Coronary artery (tissue), 2 donors: ENCODE data around the gene KRTAP10-7.
"Not testable (repeated sequence)": the region's sequence is repeated elsewhere in the genome, so short reads cannot be mapped to it uniquely, and the experiment has no call there.

ENCODE experiments used
- DNase-seq: peaks from one replicate; pipeline ENCODE4 v3.0.0-alpha.2; 2017; ENCODE audit warnings: low spot score
- H3K27ac ChIP-seq, 2 donors: fragments of 200-600 bp; sonication (generic); one replicate each; pipeline ENCODE4 v1.5.1; 2016 to 2019
- H3K4me3 ChIP-seq: fragments of 200-600 bp; sonication (generic); 2 replicates; pipeline ENCODE4 v1.5.1; 2016; ENCODE audit warnings: mild to moderate bottlenecking, moderate library complexity
- TF ChIP-seq, protein P1 (sequence below): fragments of 200-600 bp; sonication (generic); IDR thresholded peaks from one replicate; pipeline ENCODE4 v1.5.1; 2019; ENCODE audit warnings: antibody characterized with exemption

The KRTAP10-7 gene

GRCh38 chr21:44590311-44590721 is 10.1 kb upstream of the KRTAP10-7 start:
- Histone ChIP-seq H3K27ac (no peak overlapping the region), H3K4me3 (no peak overlapping the region)
- TF ChIP-seq, protein P1, sequence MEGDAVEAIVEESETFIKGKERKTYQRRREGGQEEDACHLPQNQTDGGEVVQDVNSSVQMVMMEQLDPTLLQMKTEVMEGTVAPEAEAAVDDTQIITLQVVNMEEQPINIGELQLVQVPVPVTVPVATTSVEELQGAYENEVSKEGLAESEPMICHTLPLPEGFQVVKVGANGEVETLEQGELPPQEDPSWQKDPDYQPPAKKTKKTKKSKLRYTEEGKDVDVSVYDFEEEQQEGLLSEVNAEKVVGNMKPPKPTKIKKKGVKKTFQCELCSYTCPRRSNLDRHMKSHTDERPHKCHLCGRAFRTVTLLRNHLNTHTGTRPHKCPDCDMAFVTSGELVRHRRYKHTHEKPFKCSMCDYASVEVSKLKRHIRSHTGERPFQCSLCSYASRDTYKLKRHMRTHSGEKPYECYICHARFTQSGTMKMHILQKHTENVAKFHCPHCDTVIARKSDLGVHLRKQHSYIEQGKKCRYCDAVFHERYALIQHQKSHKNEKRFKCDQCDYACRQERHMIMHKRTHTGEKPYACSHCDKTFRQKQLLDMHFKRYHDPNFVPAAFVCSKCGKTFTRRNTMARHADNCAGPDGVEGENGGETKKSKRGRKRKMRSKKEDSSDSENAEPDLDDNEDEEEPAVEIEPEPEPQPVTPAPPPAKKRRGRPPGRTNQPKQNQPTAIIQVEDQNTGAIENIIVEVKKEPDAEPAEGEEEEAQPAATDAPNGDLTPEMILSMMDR, result no peak
- no peak for DNase-seq

GRCh38 chr21:44590897-44591800 is 9.2 kb upstream of the KRTAP10-7 start:
- H3K27ac ChIP-seq, DNase-seq, H3K4me3 ChIP-seq: not testable (repeated sequence)

GRCh38 chr21:44591801-44592130 is 8.6 kb upstream of the KRTAP10-7 start:
- H3K27ac ChIP-seq, H3K4me3 ChIP-seq, DNase-seq: not testable (repeated sequence)

GRCh38 chr21:44592446-44593311 is 7.7 kb upstream of the KRTAP10-7 start, which contains the start of gene KRTAP10-6:
TSS of gene KRTAP10-6 (minus strand) at chr21:44592505. CDS start at chr21:44592484, 21 bp downstream.
- TF ChIP-seq, protein P1, result no peak
- Histone ChIP-seq H3K27ac (no peak within 1 kb of the TSS), H3K4me3 (no peak within 1 kb of the TSS)
- DNase-seq, result no peak

GRCh38 chr21:44593598-44594405 is 6.6 kb upstream of the KRTAP10-7 start:
- TF ChIP-seq, protein P1, result no peak
- Histone ChIP-seq H3K27ac (no peak overlapping the region), H3K4me3 (no peak overlapping the region)
- no peak for DNase-seq

- TF ChIP-seq, protein P1, result no peak
- no peak for DNase-seq
- no peak overlapping the region for H3K27ac ChIP-seq
- H3K4me3 ChIP-seq, result no peak overlapping the region
Observed at GRCh38 chr21:44594406-44594916, 5.9 kb upstream of the KRTAP10-7 start.

GRCh38 chr21:44595524-44595923 is 4.9 kb upstream of the KRTAP10-7 start:
- DNase-seq, result no peak
- Histone ChIP-seq H3K27ac (no peak overlapping the region), H3K4me3 (no peak overlapping the region)
- TF ChIP-seq, protein P1, result no peak
